Mesendoderm (in vitro differentiated cells): ENCODE data around the gene CHMP2A.

Source experiments
- DNase-seq: peaks from one replicate; pipeline ENCODE4 v3.0.0; 2013
- H2AK5ac ChIP-seq: 2 replicates; pipeline ENCODE4 v1.6.1; 2013; ENCODE audit warnings: low read length, inconsistent platforms
- H2BK120ac ChIP-seq: 2 replicates; pipeline ENCODE4 v1.6.1; 2013; ENCODE audit warnings: low read depth, mild to moderate bottlenecking, low read length, moderate library complexity, mixed read lengths
- H2BK15ac ChIP-seq: replicated peaks from 2 replicates; pipeline ENCODE4 v1.6.1; 2013; ENCODE audit warnings: low read depth, mild to moderate bottlenecking, moderate library complexity
- H2BK5ac ChIP-seq: 2 replicates; pipeline ENCODE4 v1.6.1; 2013; ENCODE audit warnings: low read length, inconsistent platforms
- H3K18ac ChIP-seq: 2 replicates; pipeline ENCODE4 v1.6.1; 2013; ENCODE audit warnings: mild to moderate bottlenecking, low read length, mixed read lengths
- H3K23ac ChIP-seq: one replicate; pipeline ENCODE4 v1.6.1; 2013; ENCODE audit warnings: low read length
- H3K27ac ChIP-seq: 2 replicates; pipeline ENCODE4 v1.5.1; 2013; ENCODE audit warnings: low read depth, mild to moderate bottlenecking, inconsistent platforms, low read length, moderate library complexity
- H3K27me3 ChIP-seq: 2 replicates; pipeline ENCODE4 v1.6.1; 2013; ENCODE audit warnings: low read length, control low read depth, mild to moderate bottlenecking, inconsistent platforms; ENCODE audit not compliant: insufficient read depth, poor library complexity
- H3K36me3 ChIP-seq: 2 replicates; pipeline ENCODE4 v1.6.1; 2013; ENCODE audit warnings: low read length, inconsistent platforms; ENCODE audit not compliant: control insufficient read depth, insufficient read depth
- H3K4ac ChIP-seq: one replicate; pipeline ENCODE4 v1.6.1; 2013; ENCODE audit warnings: low read depth, mild to moderate bottlenecking, low read length, moderate library complexity
- H3K4me1 ChIP-seq: 2 replicates; pipeline ENCODE4 v1.6.1; 2013; ENCODE audit warnings: low read depth, low read length, inconsistent platforms; ENCODE audit not compliant: control insufficient read depth
- H3K4me2 ChIP-seq: 2 replicates; pipeline ENCODE4 v1.6.1; 2013; ENCODE audit warnings: low read length
- H3K4me3 ChIP-seq: 2 replicates; pipeline ENCODE4 v1.5.1; 2013; ENCODE audit warnings: mild to moderate bottlenecking, low read length
- H3K56ac ChIP-seq: one replicate; pipeline ENCODE4 v1.6.1; 2013; ENCODE audit warnings: low read length
- H3K79me1 ChIP-seq: 2 replicates; pipeline ENCODE4 v1.6.1; 2013; ENCODE audit warnings: low read length, inconsistent platforms
- H3K79me2 ChIP-seq: 2 replicates; pipeline ENCODE4 v1.6.1; 2013; ENCODE audit warnings: mild to moderate bottlenecking, low read length; ENCODE audit not compliant: control insufficient read depth, insufficient read depth
- H3K9ac ChIP-seq: 2 replicates; pipeline ENCODE4 v1.6.1; 2013; ENCODE audit warnings: low read length, inconsistent platforms
- H4K5ac ChIP-seq: one replicate; pipeline ENCODE4 v1.6.1; 2013; ENCODE audit warnings: low read length
- H4K8ac ChIP-seq: one replicate; pipeline ENCODE4 v1.6.1; 2013; ENCODE audit warnings: low read depth, mild to moderate bottlenecking, control low read depth, low read length, moderate library complexity
- WGBS: extraction: QIAGEN DNeasy Blood & Tissue Kit; methylation state at CpG from one replicate; pipeline ENCODE4 v1.1.7; 2013; ENCODE audit warnings: low lambda C conversion rate, missing lambda C conversion rate; ENCODE audit not compliant: insufficient coverage; ENCODE audit errors: extremely low coverage; 5-methylcytosine and 5-hydroxymethylcytosine counted together

CHMP2A gene

GRCh38 chr19:58563034-58563573 lies 8.2 kb upstream of the CHMP2A start:
- no CpG with 5 or more reads among the region's 40 CpGs for WGBS
- Histone ChIP-seq H3K23ac (no peak overlapping the region), H4K8ac (no peak overlapping the region)

GRCh38 chr19:58562122-58563033 lies 7.5 kb upstream of the CHMP2A start:
- Histone ChIP-seq H3K23ac (peak overlapping the region; percentile 80), H2BK5ac (no peak overlapping the region), H3K79me2 (peaks cover 8% of the 10 kb centered on the region), H2BK120ac (no peak overlapping the region), H3K36me3 (peaks cover 3% of the 10 kb centered on the region), H3K4ac (no peak overlapping the region), H3K27me3 (no peaks in the 10 kb centered on the region), H3K9ac (peak overlapping the region; percentile 59), H3K56ac (peak overlapping the region; percentile 83), H3K4me3 (no peak overlapping the region), H4K8ac (no peak overlapping the region), H4K5ac (no peak overlapping the region), H2BK15ac (no peak overlapping the region), H3K79me1 (no peaks in the 10 kb centered on the region), H3K4me1 (peaks cover 3% of the 10 kb centered on the region), H2AK5ac (no peak overlapping the region), H3K27ac (no peak overlapping the region), H3K18ac (no peak overlapping the region), H3K4me2 (peak overlapping the region; percentile 46)
- no peak for DNase-seq
- WGBS: no CpG with 5 or more reads among the region's 107 CpGs

More at GRCh38 chr19:58563034-58563573, 8.2 kb upstream of the CHMP2A start:
- DNase-seq: no peak
- Histone ChIP-seq H3K4me2 (peak overlapping the region; percentile 46), H3K36me3 (peaks cover 3% of the 10 kb centered on the region), H2AK5ac (no peak overlapping the region), H3K56ac (peak overlapping the region; percentile 83), H3K4me1 (peaks cover 3% of the 10 kb centered on the region), H2BK5ac (no peak overlapping the region), H3K4me3 (no peak overlapping the region), H3K18ac (no peak overlapping the region), H4K5ac (no peak overlapping the region), H3K79me1 (no peaks in the 10 kb centered on the region), H2BK15ac (no peak overlapping the region), H3K79me2 (peaks cover under 1% of the 10 kb centered on the region), H3K27me3 (no peaks in the 10 kb centered on the region), H3K9ac (peak overlapping the region; percentile 59), H3K27ac (no peak overlapping the region), H2BK120ac (no peak overlapping the region), H3K4ac (no peak overlapping the region)

DNA sequence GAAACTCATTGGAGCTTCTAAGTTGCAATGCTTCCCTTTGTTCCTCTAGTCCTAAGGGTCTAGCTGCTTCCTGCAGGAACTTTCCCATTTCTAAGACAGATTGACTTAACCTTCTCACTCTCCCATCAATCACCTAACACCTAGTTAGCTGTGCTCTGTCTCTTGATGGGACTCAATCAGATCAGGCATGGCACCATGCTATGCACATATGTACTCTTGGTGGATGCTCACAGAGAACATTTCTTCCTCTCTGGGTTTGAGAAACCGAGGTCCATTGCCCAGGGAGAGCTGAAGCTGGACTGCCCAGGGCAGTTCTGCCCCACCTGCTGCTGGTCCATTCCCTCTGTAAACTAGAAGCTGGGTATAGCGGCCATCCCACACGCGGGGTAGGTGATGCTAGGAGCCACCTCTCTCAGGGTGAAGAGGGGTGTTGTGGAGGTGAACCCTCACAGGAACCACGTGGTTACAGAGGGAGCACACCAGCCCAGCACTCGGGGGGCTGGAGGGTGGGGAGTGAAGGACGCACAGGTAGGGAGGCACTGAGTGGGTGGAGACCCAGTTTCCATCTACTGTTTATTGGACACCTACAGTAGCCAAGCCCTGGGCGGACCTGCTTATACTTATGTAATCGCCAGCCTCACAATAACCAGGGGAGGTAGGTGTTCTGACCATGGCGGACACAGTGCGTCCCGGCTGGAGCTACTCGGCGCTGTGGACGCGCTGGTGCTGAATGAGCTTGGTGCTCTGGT lies 6.6 kb upstream of the CHMP2A start:
- H4K8ac ChIP-seq: no peak overlapping the region
- H3K79me1 ChIP-seq: peaks cover 5% of the 10 kb centered on the region
- no peak overlapping the region for H3K9ac ChIP-seq
- no peak overlapping the region for H3K4me2 ChIP-seq
- no peak overlapping the region for H3K4ac ChIP-seq
- no peak overlapping the region for H3K18ac ChIP-seq
- H4K5ac ChIP-seq: no peak overlapping the region
- no peak overlapping the region for H2BK5ac ChIP-seq
- H3K56ac ChIP-seq: peak overlapping the region; percentile 83
- H3K36me3 ChIP-seq: peaks cover 2% of the 10 kb centered on the region
- no peak overlapping the region for H3K27ac ChIP-seq
- H2BK120ac ChIP-seq: no peak overlapping the region
- no CpG with 5 or more reads among the region's 16 CpGs for WGBS
- H3K23ac ChIP-seq: peak overlapping the region; percentile 80
- peaks cover 16% of the 10 kb centered on the region for H3K79me2 ChIP-seq
- H2AK5ac ChIP-seq: no peak overlapping the region
- DNase-seq: no peak
- no peak overlapping the region for H2BK15ac ChIP-seq
- H3K4me3 ChIP-seq: no peak overlapping the region
- H3K27me3 ChIP-seq: no peaks in the 10 kb centered on the region
- H3K4me1 ChIP-seq: peaks cover 7% of the 10 kb centered on the region

- no peak overlapping the region for H3K27ac ChIP-seq
- no peak overlapping the region for H3K18ac ChIP-seq
- H4K8ac ChIP-seq: no peak overlapping the region
- H2BK5ac ChIP-seq: no peak overlapping the region
- no peaks in the 10 kb centered on the region for H3K27me3 ChIP-seq
- no peak overlapping the region for H3K4me2 ChIP-seq
- peak overlapping the region; percentile 25 for H3K56ac ChIP-seq
- H3K79me2 ChIP-seq: peaks cover 21% of the 10 kb centered on the region
- peaks cover 7% of the 10 kb centered on the region for H3K4me1 ChIP-seq
- H2BK120ac ChIP-seq: no peak overlapping the region
- H2BK15ac ChIP-seq: no peak overlapping the region
- no peak overlapping the region for H2AK5ac ChIP-seq
- H3K4ac ChIP-seq: no peak overlapping the region
- no peak for DNase-seq
- H3K79me1 ChIP-seq: peaks cover 5% of the 10 kb centered on the region
- H3K9ac ChIP-seq: no peak overlapping the region
- peaks cover 2% of the 10 kb centered on the region for H3K36me3 ChIP-seq
- no peak overlapping the region for H3K23ac ChIP-seq
- no peak overlapping the region for H4K5ac ChIP-seq
- H3K4me3 ChIP-seq: no peak overlapping the region
Measured at GRCh38 chr19:58560921-58561320, 6.0 kb upstream of the CHMP2A start.

DNA sequence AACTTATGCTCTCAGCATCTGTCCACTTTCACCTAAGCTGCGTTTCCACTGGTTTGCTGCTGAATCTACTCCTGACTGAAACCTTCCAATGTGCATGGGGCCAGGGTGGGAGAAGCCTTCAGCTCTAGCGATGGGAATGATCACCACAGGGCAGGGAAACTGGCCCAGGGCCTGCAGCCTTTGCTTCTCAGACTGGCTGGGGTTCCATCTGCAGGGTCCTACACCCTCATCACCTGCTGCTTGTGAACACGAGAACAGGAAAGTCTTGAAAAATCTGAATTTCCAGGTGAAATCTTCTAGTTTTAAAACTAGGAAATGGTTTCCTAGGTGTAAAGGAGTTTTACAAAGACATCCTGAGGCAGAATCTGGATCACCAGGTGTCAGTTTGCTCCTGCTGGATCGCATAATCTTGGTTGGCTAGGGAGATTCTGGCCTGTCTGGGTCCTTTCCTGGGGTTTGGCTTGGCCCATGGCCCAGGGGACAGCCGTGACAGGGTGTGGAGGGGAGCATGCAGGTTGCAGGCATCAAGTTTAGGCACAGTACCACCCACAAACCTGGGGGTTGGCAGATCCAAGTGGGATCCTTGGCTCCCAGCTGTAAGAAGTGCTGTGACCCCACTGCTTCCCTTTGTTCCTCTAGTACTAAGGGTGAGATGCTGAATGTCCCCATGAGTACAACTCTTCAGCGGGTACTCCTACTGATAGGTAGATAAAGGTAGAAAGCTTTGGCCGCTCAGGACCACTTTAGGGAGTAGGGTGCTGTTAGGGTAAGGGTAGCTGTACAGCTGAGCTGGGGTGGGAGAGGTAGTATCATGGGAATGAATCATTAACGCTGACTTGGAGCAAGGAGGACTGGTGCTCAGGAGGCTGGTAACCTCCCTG lies 5.3 kb upstream of the CHMP2A start:
- Histone ChIP-seq H3K56ac (peak overlapping the region; percentile 79), H4K8ac (no peak overlapping the region)

More for the DNA sequence above, 5.3 kb upstream of the CHMP2A start:
- peaks cover 21% of the 10 kb centered on the region for H3K79me2 ChIP-seq
- H3K36me3 ChIP-seq: peaks cover 2% of the 10 kb centered on the region
- no peak overlapping the region for H2BK5ac ChIP-seq
- peak overlapping the region; percentile 9 for H4K5ac ChIP-seq
- H3K4ac ChIP-seq: peak overlapping the region; percentile 28
- H3K23ac ChIP-seq: no peak overlapping the region
- H3K4me3 ChIP-seq: no peak overlapping the region
- no peaks in the 10 kb centered on the region for H3K27me3 ChIP-seq
- no peak overlapping the region for H3K18ac ChIP-seq
- no CpG with 5 or more reads among the region's 8 CpGs for WGBS
- peak overlapping the region; percentile 63 for H2AK5ac ChIP-seq
- H2BK15ac ChIP-seq: no peak overlapping the region
- H3K4me1 ChIP-seq: peaks cover 8% of the 10 kb centered on the region
- peak overlapping the region; percentile 78 for H3K4me2 ChIP-seq
- peaks cover 5% of the 10 kb centered on the region for H3K79me1 ChIP-seq
- peak overlapping the region; percentile 75 for H3K9ac ChIP-seq
- H2BK120ac ChIP-seq: no peak overlapping the region
- no peak overlapping the region for H3K27ac ChIP-seq
- no peak for DNase-seq
